Upper lobe of left lung (tissue), 4 donors: ENCODE data around the gene LCT.
"Not testable (repeated sequence)": the region's sequence is repeated elsewhere in the genome, so short reads cannot be mapped to it uniquely, and the experiment has no call there.

Experiments used
- EP300 ChIP-seq, 4 donors: sonication (generic); formaldehyde crosslinking; IDR thresholded peaks; one replicate each; pipeline ENCODE4 v1.5.1; 2017; ENCODE audit warnings: antibody characterized with exemption in 4 of 4, control low read depth in 2 of 4
- TF ChIP-seq, protein P1 (sequence below), 6 experiments: fragments of 450-650 bp in 4 of 6; fragments of 200-600 bp in 2 of 6; sonication (generic) in 2 of 6; IDR thresholded peaks; one replicate each; pipeline ENCODE4 v1.5.1; 2016 to 2019; ENCODE audit warnings: antibody characterized with exemption in 6 of 6

DNA sequence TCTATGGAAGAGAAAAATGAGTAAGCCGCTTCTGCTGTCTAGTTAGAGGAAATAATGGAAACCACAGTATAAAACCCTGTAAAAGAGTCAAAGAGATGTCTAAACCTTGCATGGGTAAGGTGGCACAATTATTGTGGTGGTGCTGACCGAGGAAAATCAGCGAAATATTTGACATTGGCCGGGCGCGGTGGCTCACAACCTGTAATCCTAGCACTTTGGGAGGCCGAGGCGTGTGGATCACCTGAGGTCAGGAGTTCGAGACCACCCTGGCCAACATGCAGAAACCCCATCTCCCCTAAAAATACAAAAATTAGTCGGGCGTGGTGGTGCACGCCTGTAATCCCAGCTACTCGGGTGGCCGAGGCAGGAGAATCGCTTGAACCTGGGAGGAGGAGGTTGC lies 39.8 kb upstream of the LCT start:
- TF ChIP-seq, protein P1, sequence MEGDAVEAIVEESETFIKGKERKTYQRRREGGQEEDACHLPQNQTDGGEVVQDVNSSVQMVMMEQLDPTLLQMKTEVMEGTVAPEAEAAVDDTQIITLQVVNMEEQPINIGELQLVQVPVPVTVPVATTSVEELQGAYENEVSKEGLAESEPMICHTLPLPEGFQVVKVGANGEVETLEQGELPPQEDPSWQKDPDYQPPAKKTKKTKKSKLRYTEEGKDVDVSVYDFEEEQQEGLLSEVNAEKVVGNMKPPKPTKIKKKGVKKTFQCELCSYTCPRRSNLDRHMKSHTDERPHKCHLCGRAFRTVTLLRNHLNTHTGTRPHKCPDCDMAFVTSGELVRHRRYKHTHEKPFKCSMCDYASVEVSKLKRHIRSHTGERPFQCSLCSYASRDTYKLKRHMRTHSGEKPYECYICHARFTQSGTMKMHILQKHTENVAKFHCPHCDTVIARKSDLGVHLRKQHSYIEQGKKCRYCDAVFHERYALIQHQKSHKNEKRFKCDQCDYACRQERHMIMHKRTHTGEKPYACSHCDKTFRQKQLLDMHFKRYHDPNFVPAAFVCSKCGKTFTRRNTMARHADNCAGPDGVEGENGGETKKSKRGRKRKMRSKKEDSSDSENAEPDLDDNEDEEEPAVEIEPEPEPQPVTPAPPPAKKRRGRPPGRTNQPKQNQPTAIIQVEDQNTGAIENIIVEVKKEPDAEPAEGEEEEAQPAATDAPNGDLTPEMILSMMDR (IDR thresholded peaks at IDR 0.05): not testable (repeated sequence)
- not testable (repeated sequence) for TF ChIP-seq EP300 (IDR thresholded peaks at IDR 0.05)
